GM12878 (cell line): Measurements from ENCODE around the gene CLIC6. TPM values are rescaled to one million over a fixed set of nuclear protein-coding genes. Genes with fewer than 3 reads are reported as not detected.

Experiments used
- ATAC-seq: fragments of 200-7000 bp; cut with Tn5 transposase; 3 replicates; pipeline ENCODE4 v1.9.1; 2020; ENCODE audit warnings: mild to moderate bottlenecking, moderate library complexity
- BruUV-seq: library from RNA; stranded (reverse); fragments of 400-500 nt; replicated peaks from 2 replicates; lab custom pipeline; 2021; lab: Mats Ljungman, UMichigan
- CTCF ChIA-PET: fragments of 300-600 bp; sonication (Branson Sonifier 250); formaldehyde crosslinking; extraction: SDS; loops from one replicate; lab custom pipeline; 2021; ENCODE audit warnings: inconsistent platforms; lab: Yijun Ruan, JAX
- POLR2A ChIA-PET: fragments of 350-600 bp; formaldehyde crosslinking; extraction: SDS; loops from one replicate; lab custom pipeline; 2021; ENCODE audit warnings: inconsistent platforms; lab: Charles Lee
- RAD21 ChIA-PET: fragments of 300-600 bp; sonication (Branson Sonifier 250); formaldehyde crosslinking; loops from one replicate; lab custom pipeline; 2023; ENCODE audit warnings: antibody characterized with exemption; ENCODE audit not compliant: unreplicated experiment; lab: Charles Lee
- SMC1A ChIA-PET: fragments of 300-600 bp; sonication (Branson Sonifier 250); formaldehyde crosslinking; loops from one replicate; lab custom pipeline; 2023; ENCODE audit not compliant: unreplicated experiment, uncharacterized antibody; lab: Charles Lee
- DNase-seq: peaks from one replicate; pipeline ENCODE4 v3.0.0-alpha.2; 2011; ENCODE audit warnings: low read depth, low spot score
- FAIRE-seq: peaks from 3 replicates; lab custom pipeline; 2011; peaks lifted over from hg19 to GRCh38; lab: Jason Lieb, UNC
- H2AFZ ChIP-seq: 2 replicates; pipeline ENCODE4 v1.6.0; 2011; ENCODE audit warnings: low read depth, low read length, control low read depth; ENCODE audit not compliant: control insufficient read depth
- H3K27ac ChIP-seq: 2 replicates; pipeline ENCODE4 v1.5.1; 2011; ENCODE audit warnings: control low read depth; ENCODE audit not compliant: control insufficient read depth, insufficient read depth
- H3K27me3 ChIP-seq, 2 experiments: replicated peaks in 1 of 2; 2 replicates each; pipeline versions ENCODE4 v1.6.0 to v1.6.1; 2011; ENCODE audit warnings: low read length in 1 of 2; ENCODE audit not compliant: control insufficient read depth in 2 of 2, insufficient read depth in 2 of 2
- H3K36me3 ChIP-seq, 2 experiments: 2 replicates each; pipeline ENCODE4 v1.5.1; 2011; ENCODE audit warnings: low read length in 1 of 2; ENCODE audit not compliant: control insufficient read depth in 2 of 2, insufficient read depth in 2 of 2
- H3K4me1 ChIP-seq: 2 replicates; pipeline ENCODE4 v1.6.1; 2011; ENCODE audit warnings: mild to moderate bottlenecking, low read length, moderate library complexity, mixed read lengths; ENCODE audit not compliant: control insufficient read depth, insufficient read depth
- H3K4me2 ChIP-seq: 2 replicates; pipeline ENCODE4 v1.6.0; 2011; ENCODE audit warnings: control low read depth; ENCODE audit not compliant: control insufficient read depth, insufficient read depth
- H3K4me3 ChIP-seq: fragments of 200-600 bp; sonication (generic); 2 replicates; pipeline ENCODE4 v1.5.1; 2016
- H3K79me2 ChIP-seq: 2 replicates; pipeline ENCODE4 v1.6.0; 2011; ENCODE audit warnings: low read length; ENCODE audit not compliant: control insufficient read depth, insufficient read depth
- H3K9ac ChIP-seq: 2 replicates; pipeline ENCODE4 v1.8.0; 2011; ENCODE audit warnings: low read length, control low read depth, mixed read lengths; ENCODE audit not compliant: control insufficient read depth, insufficient read depth
- H3K9me3 ChIP-seq: replicated peaks from 3 replicates; pipeline ENCODE4 v1.5.1; 2011; ENCODE audit warnings: mild to moderate bottlenecking, low read length; ENCODE audit not compliant: control insufficient read depth, insufficient read depth
- H4K20me1 ChIP-seq: 2 replicates; pipeline ENCODE4 v1.6.0; 2011; ENCODE audit not compliant: control insufficient read depth, insufficient read depth
- CHD1 ChIP-seq: IDR thresholded peaks from 2 replicates; pipeline ENCODE4 v1.6.1; 2012; ENCODE audit warnings: low read depth, low read length, improper control_type of control experiment
- PML ChIP-seq: IDR thresholded peaks from 2 replicates; pipeline ENCODE4 v1.6.1; 2012; ENCODE audit warnings: low read length, inconsistent platforms
- SMC3 ChIP-seq: IDR thresholded peaks from 2 replicates; pipeline ENCODE4 v1.6.1; 2011; ENCODE audit warnings: low read length, improper control_type of control experiment, borderline replicate concordance
- WGBS: methylation state at CpG from one replicate; pipeline ENCODE4 v1.1.6; 2016; ENCODE audit warnings: low lambda C conversion rate; ENCODE audit not compliant: insufficient replicate concordance, insufficient coverage; ENCODE audit errors: missing lambda C conversion rate; 5-methylcytosine and 5-hydroxymethylcytosine counted together
- in situ Hi-C: fragments of 300-500 bp; cut with MboI; formaldehyde crosslinking; loops from 9 replicates; pipeline ENCODE4 v1.14.3; 2018; ENCODE audit warnings: mixed read lengths
- intact Hi-C: fragments of 100-400 bp; cut with micrococcal nuclease; formaldehyde crosslinking; loops from one replicate; pipeline ENCODE4 v1.14.2; 2022; ENCODE audit not compliant: unreplicated experiment
- polyA plus RNA-seq, 11 experiments: library from polyadenylated mRNA; depleted of rRNA in 4 of 11; unstranded in 6 of 11; stranded (reverse) in 5 of 11; fragments of >200 nt; fragmentation: Nextera tagmentation in 4 of 11; fragmentation: Illumina TruSeq in 1 of 11; extraction: Ambion mirVana in 4 of 11; extraction: Trizol in 1 of 11; gene quantifications; 1 replicate in 1 of 11; 2 replicates in 10 of 11; pipeline versions ENCODE4 v1.2.1 to v1.2.3, GENCODE V29; 2011 to 2016; ENCODE audit warnings: inconsistent platforms in 2 of 11, missing spikeins in 2 of 11, low read depth in 1 of 11
- total RNA-seq, 4 experiments: library from RNA; depleted of rRNA in 3 of 4; stranded (reverse); fragments of >200 nt in 3 of 4; fragmentation: Illumina TruSeq in 1 of 4; extraction: Trizol in 1 of 4; gene quantifications; 2 replicates each; pipeline versions ENCODE4 v1.2.1 to v1.2.3, GENCODE V29; 2013 to 2021
- TF ChIP-seq, protein P1 (sequence below): fragments of 450-650 bp; conservative IDR thresholded peaks from 2 replicates; pipeline ENCODE4 v1.6.1; 2017; ENCODE audit warnings: mild to moderate bottlenecking, moderate library complexity
- TF ChIP-seq, protein P2 (sequence below): fragments of 450-650 bp; IDR thresholded peaks from 2 replicates; pipeline ENCODE4 v1.6.1; 2016; ENCODE audit warnings: mild to moderate bottlenecking

Gene CLIC6
- total and polyA plus RNA-seq, 10 of the 15 experiments (the other 5 are each of a cell fraction or from before 2014, with no cell fraction given) = 5.7 to 34.1 (median 11.2) TPM

DNA sequence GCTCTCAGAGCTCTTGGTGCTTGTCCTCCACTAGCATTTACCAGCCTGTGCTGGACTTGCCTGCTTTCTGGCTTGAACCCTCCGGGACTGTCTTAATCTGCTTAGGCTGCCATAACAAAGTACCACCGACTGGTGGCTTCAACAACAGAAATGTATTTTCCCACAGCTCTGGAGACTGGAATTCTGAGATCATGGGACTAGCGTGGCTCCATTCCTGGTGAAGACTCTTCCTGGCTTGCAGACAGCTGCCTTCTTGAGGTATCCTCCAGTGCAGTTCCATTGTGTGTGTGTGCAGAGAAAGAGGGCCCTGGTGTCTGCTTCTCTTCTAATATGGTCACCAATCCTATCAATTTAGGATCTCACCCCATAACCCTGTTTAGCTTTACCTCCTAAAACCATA lies 31.8 kb upstream of the CLIC6 start:
- no peak for ATAC-seq
- TF ChIP-seq, protein P1, sequence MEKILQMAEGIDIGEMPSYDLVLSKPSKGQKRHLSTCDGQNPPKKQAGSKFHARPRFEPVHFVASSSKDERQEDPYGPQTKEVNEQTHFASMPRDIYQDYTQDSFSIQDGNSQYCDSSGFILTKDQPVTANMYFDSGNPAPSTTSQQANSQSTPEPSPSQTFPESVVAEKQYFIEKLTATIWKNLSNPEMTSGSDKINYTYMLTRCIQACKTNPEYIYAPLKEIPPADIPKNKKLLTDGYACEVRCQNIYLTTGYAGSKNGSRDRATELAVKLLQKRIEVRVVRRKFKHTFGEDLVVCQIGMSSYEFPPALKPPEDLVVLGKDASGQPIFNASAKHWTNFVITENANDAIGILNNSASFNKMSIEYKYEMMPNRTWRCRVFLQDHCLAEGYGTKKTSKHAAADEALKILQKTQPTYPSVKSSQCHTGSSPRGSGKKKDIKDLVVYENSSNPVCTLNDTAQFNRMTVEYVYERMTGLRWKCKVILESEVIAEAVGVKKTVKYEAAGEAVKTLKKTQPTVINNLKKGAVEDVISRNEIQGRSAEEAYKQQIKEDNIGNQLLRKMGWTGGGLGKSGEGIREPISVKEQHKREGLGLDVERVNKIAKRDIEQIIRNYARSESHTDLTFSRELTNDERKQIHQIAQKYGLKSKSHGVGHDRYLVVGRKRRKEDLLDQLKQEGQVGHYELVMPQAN = no peak
- TF ChIP-seq PML = no peak
- TF ChIP-seq SMC3 = no peak
- TF ChIP-seq, protein P2, sequence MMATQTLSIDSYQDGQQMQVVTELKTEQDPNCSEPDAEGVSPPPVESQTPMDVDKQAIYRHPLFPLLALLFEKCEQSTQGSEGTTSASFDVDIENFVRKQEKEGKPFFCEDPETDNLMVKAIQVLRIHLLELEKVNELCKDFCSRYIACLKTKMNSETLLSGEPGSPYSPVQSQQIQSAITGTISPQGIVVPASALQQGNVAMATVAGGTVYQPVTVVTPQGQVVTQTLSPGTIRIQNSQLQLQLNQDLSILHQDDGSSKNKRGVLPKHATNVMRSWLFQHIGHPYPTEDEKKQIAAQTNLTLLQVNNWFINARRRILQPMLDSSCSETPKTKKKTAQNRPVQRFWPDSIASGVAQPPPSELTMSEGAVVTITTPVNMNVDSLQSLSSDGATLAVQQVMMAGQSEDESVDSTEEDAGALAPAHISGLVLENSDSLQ = no peak
- no peak for TF ChIP-seq CHD1
- TF ChIP-seq, all 136 proteins: peak for 0
- ChIA-PET POLR2A (interaction anchor here (0.9 kb wide), 1 partner anchor 32 kb away, joined by 4 read pairs; the partner anchor contains the start of gene CLIC6), SMC1A (interaction anchor here (0.9 to 1.7 kb wide), 4 partner anchors 26 to 57 kb away, joined by 3 to 11 read pairs (median 4); no protein-coding TSS in a partner anchor), RAD21 (interaction anchor here (1.2 kb wide), 1 partner anchor 34 kb away, joined by 5 read pairs; no protein-coding TSS in a partner anchor), CTCF (interaction anchor here (1.0 to 1.6 kb wide), 6 partner anchors 9 to 277 kb away, joined by 3 to 5 read pairs (median 3); no protein-coding TSS in a partner anchor)
- in situ Hi-C loops = loop anchor here (5.0 kb wide), 1 partner anchor 50 kb away; no protein-coding TSS in a partner anchor
- no peak overlapping the region for H3K4me2 ChIP-seq
- no peak overlapping the region for H3K9ac ChIP-seq
- no peak for DNase-seq
- FAIRE-seq = no peak
- H3K4me3 ChIP-seq = no peak overlapping the region
- H3K27me3 ChIP-seq = no peaks in the 10 kb centered on the region
- H3K36me3 ChIP-seq = no peaks in the 10 kb centered on the region
- H4K20me1 ChIP-seq = no peaks in the 10 kb centered on the region
- H3K79me2 ChIP-seq = no peaks in the 10 kb centered on the region
- H3K9me3 ChIP-seq = no peaks in the 10 kb centered on the region; the same call in 2 of the 3 replicates
- intact Hi-C loops = no loop called here
- no peak overlapping the region for H3K27ac ChIP-seq
- peaks cover 42% of the 10 kb centered on the region for H3K4me1 ChIP-seq
- no peak overlapping the region for H2AFZ ChIP-seq
- WGBS = 83% methylated on average over 3 of the region's 3 CpGs
- no TSS peak for BruUV-seq
